Lung microvascular endothelial cell (primary cell): ENCODE results near the gene OR13C4. TPM values are rescaled to one million over a fixed set of nuclear protein-coding genes. Genes with fewer than 3 reads are reported as not detected.
"Not testable (repeated sequence)": the region's sequence is repeated elsewhere in the genome, so short reads cannot be mapped to it uniquely, and the experiment has no call there.

ENCODE experiments used
- DNase-seq, 2 donors: peaks; one replicate each; pipeline versions ENCODE4 v3.0.0 to v3.0.0-alpha.2; 2010; ENCODE audit warnings: low read depth in 2 of 2
- total RNA-seq: library from RNA; depleted of rRNA; stranded (reverse); fragments of >200 nt; gene quantifications from 2 replicates; pipeline ENCODE4 v1.2.1, GENCODE V29; 2014

Gene OR13C4
- total RNA-seq = not detected in 2 replicates

GRCh38 chr9:104527109-104527508 lies at the start of gene OR13C4:
Gene OR13C4, minus strand, starts transcription at chr9:104527209. Its CDS starts 0 bp downstream, at chr9:104527209.
- no peak for DNase-seq

- DNase-seq = no peak
Measured at GRCh38 chr9:104575456-104575855, 48.4 kb upstream of the OR13C4 start.

GRCh38 chr9:104572612-104573011 lies 45.6 kb upstream of the OR13C4 start:
- DNase-seq = no peak

DNA sequence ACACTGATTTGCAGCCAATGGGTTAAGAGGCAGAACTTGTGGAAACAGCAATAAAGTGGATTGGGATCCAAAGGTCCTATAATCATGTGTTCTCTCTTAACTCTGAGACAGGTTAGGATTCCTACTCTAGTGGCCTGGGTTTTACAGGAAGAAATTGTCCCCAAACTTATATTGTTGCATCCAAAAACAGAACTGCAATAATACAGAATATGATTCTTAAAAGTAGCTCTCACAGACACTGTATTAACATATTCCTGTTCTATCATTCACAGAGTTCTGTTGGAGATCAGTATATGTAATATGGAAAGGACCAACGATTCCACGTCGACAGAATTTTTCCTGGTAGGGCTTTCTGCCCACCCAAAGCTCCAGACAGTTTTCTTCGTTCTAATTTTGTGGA lies 41.9 kb upstream of the OR13C4 start, which contains the start of gene OR13C8:
Gene OR13C8 (plus strand): TSS at position 301 of the 400 bp plus-strand sequence. CDS start 0 bp downstream, at position 301.
- DNase-seq = no peak

DNA sequence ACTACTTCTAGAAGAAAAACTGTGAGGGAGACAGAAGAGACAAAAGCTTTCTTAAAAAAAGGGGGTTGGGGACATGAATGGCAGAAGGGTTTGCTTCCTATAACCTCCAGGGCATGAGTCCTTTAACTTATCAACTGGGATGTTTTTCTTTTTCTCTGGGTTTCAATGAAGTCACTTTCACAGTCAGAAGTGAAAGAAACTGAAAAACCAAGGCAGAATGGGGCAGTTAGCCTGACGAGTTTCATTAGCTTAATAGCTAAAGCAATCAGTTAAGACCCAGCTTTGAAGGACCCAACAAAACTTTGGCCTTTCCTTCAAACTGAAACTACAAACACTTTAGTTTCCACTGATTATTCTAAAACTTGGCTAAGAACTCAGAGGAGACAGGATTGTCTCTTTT lies 37.3 kb upstream of the OR13C4 start:
- DNase-seq = no peak

GRCh38 chr9:104556830-104557634 lies 30.0 kb upstream of the OR13C4 start:
- DNase-seq = no peak

DNA sequence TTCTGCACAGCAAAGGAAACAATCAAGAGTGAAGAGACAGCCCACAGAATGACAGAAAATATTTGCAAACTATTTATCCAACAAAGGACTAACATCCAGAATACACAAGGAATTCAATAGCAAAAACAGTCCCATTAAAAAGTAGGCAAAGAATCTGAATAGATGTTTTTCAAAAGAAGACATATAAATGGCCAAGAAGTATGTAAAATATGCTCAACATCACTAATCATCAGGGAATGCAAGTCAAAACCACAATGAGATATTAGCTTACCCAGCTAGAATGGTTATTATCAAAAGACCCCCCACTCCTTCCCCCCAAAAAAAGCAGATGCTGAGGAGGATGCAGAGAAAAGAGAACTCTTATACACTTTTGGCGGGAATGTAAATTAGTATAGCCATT lies 28.5 kb upstream of the OR13C4 start:
- DNase-seq = no peak

- DNase-seq = no peak
Measured at GRCh38 chr9:104553261-104553660, 26.3 kb upstream of the OR13C4 start.

GRCh38 chr9:104544644-104545043 lies 17.6 kb upstream of the OR13C4 start:
- no peak for DNase-seq

GRCh38 chr9:104539275-104539674 lies 12.3 kb upstream of the OR13C4 start:
- DNase-seq = no peak

GRCh38 chr9:104536756-104537155 lies 9.7 kb upstream of the OR13C4 start, which contains the start of gene OR13C3:
Gene OR13C3, minus strand, starts transcription at chr9:104536856. Its CDS starts 133 bp downstream, at chr9:104536723.
- no peak for DNase-seq

DNA sequence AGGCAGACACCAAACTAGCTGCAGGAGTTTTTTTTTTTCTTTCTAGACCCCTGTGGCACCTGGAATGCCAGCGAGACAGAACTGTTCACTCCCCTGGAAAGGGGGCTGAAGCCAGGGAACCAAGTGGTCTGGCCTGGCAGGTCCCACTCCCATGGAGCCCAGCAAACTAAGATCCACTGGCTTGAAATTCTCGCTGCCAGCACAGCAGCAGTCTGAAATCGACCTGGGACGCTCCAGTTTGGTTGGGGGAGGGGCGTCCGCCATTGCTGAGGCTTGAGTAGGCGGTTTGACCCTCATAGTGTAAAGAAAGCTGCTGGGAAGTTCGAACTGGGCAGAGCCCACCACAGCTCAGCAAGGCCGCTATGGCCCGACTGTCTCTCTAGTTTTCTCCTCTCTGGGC lies 6.8 kb downstream of the OR13C4 start:
- DNase-seq = not testable (repeated sequence)

- no peak for DNase-seq
Measured at GRCh38 chr9:104514901-104515300, 12.1 kb downstream of the OR13C4 start.

- no peak for DNase-seq
Measured at GRCh38 chr9:104506565-104506964, 20.4 kb downstream of the OR13C4 start.

- no peak for DNase-seq
Measured at GRCh38 chr9:104503963-104504362, 23.0 kb downstream of the OR13C4 start, which contains the start of gene OR13F1. Gene OR13F1, plus strand, starts transcription at chr9:104504263. Its CDS starts 0 bp downstream, at chr9:104504263.

DNA sequence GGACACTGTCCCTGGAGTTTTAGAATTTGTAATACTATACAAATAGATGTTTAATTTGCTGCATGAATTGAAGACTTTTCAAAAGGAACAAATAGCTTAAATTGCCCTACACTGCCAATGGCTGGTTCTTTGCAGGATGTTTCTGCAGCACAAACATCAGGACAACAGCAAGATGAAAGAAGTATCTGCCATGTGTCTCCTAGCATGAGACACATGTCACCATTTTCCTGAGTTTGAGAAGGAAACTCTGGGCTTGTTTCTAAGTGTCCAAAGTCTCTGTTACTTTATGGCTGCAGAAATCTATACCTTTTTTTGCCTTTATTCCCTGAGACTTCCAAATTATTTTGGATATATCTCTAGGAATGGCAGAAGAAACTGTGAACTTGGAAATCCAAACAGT lies 23.6 kb downstream of the OR13C4 start:
- no peak for DNase-seq

GRCh38 chr9:104494808-104495207 lies 32.2 kb downstream of the OR13C4 start:
- no peak for DNase-seq

DNA sequence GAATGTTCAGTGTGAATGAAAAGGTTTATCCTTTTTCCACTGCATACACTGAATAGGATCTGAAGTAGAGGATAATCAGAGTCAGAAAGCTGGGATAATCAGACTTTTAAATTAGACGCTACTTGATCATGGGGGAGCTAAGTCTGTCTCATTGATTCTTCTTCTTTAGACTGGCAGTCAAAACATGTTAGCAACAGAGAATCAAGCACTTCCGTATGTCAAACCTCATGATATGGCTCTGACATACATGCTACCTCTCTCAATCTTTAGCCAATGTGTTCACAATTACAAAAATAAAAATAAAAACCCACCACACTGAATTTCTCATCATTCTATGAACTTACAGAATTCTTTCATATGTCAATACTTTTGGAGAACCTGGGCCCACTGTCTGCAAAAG lies 42.0 kb downstream of the OR13C4 start:
- no peak for DNase-seq

- no peak for DNase-seq
Measured at GRCh38 chr9:104482921-104483570, 44.0 kb downstream of the OR13C4 start.
